IMR-90 (cell line): ENCODE results near the gene FAM186B. TPM values are rescaled to one million over a fixed set of nuclear protein-coding genes. Genes with fewer than 3 reads are reported as not detected.

ENCODE experiments used
- ATAC-seq: fragments of 200-7000 bp; cut with Tn5 transposase; 2 replicates; pipeline ENCODE4 v1.9.1; 2020; ENCODE audit warnings: low read depth, mild to moderate bottlenecking, moderate library complexity
- BruUV-seq: library from RNA; stranded (reverse); fragments of 400-500 nt; replicated peaks from 2 replicates; lab custom pipeline; 2021; lab: Mats Ljungman, UMichigan
- CTCF ChIA-PET: fragments of 300-600 bp; formaldehyde crosslinking; extraction: SDS; loops from one replicate; lab custom pipeline; 2021; ENCODE audit warnings: antibody characterized with exemption; lab: Yijun Ruan, JAX
- POLR2A ChIA-PET: fragments of 300-600 bp; sonication (Branson Sonifier 250); formaldehyde crosslinking; loops from one replicate; lab custom pipeline; 2022; ENCODE audit warnings: antibody characterized with exemption; ENCODE audit not compliant: unreplicated experiment; lab: Charles Lee
- DNase-seq: peaks from one replicate; pipeline ENCODE4 v3.0.0; 2013
- H2AFZ ChIP-seq: replicated peaks from 2 replicates; pipeline ENCODE3; 2013; ENCODE audit warnings: low read length, mild to moderate bottlenecking; ENCODE audit not compliant: poor library complexity
- H2AK5ac ChIP-seq: 2 replicates; pipeline ENCODE4 v1.6.1; 2013; ENCODE audit warnings: low read depth, low read length, inconsistent platforms
- H2AK9ac ChIP-seq: replicated peaks from 2 replicates; pipeline ENCODE3; 2013; ENCODE audit warnings: mild to moderate bottlenecking, low read depth, low read length, moderate library complexity; ENCODE audit not compliant: poor library complexity
- H2BK120ac ChIP-seq: 2 replicates; pipeline ENCODE4 v1.6.1; 2013; ENCODE audit warnings: low read depth, low read length, inconsistent platforms
- H2BK15ac ChIP-seq: 3 replicates; pipeline ENCODE4 v1.6.1; 2013; ENCODE audit warnings: low read depth, low read length, inconsistent platforms
- H2BK20ac ChIP-seq: 2 replicates; pipeline ENCODE4 v1.6.1; 2013; ENCODE audit warnings: low read depth, mild to moderate bottlenecking, inconsistent platforms, low read length, moderate library complexity
- H2BK5ac ChIP-seq: 2 replicates; pipeline ENCODE4 v1.6.1; 2013; ENCODE audit warnings: mild to moderate bottlenecking, low read depth, low read length, inconsistent platforms; ENCODE audit not compliant: poor library complexity, severe bottlenecking
- H3K14ac ChIP-seq: replicated peaks from 2 replicates; pipeline ENCODE4 v1.6.1; 2013; ENCODE audit warnings: low read depth, low read length, inconsistent platforms
- H3K18ac ChIP-seq: 2 replicates; pipeline ENCODE4 v1.6.1; 2013; ENCODE audit warnings: low read depth, low read length, control low read depth
- H3K23ac ChIP-seq: 2 replicates; pipeline ENCODE4 v1.6.1; 2013; ENCODE audit warnings: low read depth, low read length, inconsistent platforms
- H3K27ac ChIP-seq: 2 replicates; pipeline ENCODE4 v1.5.1; 2013; ENCODE audit warnings: mild to moderate bottlenecking, control low read depth, low read length; ENCODE audit not compliant: insufficient read depth
- H3K27me3 ChIP-seq: 2 replicates; pipeline ENCODE4 v1.6.1; 2013; ENCODE audit warnings: low read length; ENCODE audit not compliant: control insufficient read depth, insufficient read depth
- H3K36me3 ChIP-seq: 2 replicates; pipeline ENCODE4 v1.6.1; 2013; ENCODE audit warnings: low read length, mixed read lengths; ENCODE audit not compliant: control insufficient read depth, insufficient read depth
- H3K4ac ChIP-seq: 2 replicates; pipeline ENCODE4 v1.6.1; 2013; ENCODE audit warnings: low read depth, low read length, inconsistent platforms
- H3K4me1 ChIP-seq: 2 replicates; pipeline ENCODE4 v1.6.1; 2013; ENCODE audit warnings: low read length, mixed read lengths; ENCODE audit not compliant: control insufficient read depth, insufficient read depth
- H3K4me2 ChIP-seq: 2 replicates; pipeline ENCODE4 v1.6.1; 2013; ENCODE audit warnings: low read depth, mild to moderate bottlenecking, control low read depth, low read length, moderate library complexity
- H3K4me3 ChIP-seq: 2 replicates; pipeline ENCODE4 v1.5.1; 2013; ENCODE audit warnings: low read depth, mild to moderate bottlenecking, control low read depth, low read length, moderate library complexity; ENCODE audit not compliant: insufficient read depth
- H3K56ac ChIP-seq: 2 replicates; pipeline ENCODE4 v1.6.1; 2013; ENCODE audit warnings: low read length, inconsistent platforms; ENCODE audit not compliant: insufficient read depth; ENCODE audit errors: extremely low read depth
- H3K79me1 ChIP-seq, 2 experiments: 2 replicates each; pipeline ENCODE4 v1.6.1; 2013; ENCODE audit warnings: low read length in 2 of 2, inconsistent platforms in 1 of 2, low read depth in 1 of 2
- H3K9ac ChIP-seq: 2 replicates; pipeline ENCODE4 v1.6.1; 2013; ENCODE audit warnings: low read depth, low read length, control low read depth
- H3K9me1 ChIP-seq: 2 replicates; pipeline ENCODE4 v1.6.1; 2013; ENCODE audit warnings: low read length, inconsistent platforms; ENCODE audit not compliant: insufficient read depth
- H3K9me3 ChIP-seq: 2 replicates; pipeline ENCODE4 v1.6.1; 2013; ENCODE audit warnings: low read length; ENCODE audit not compliant: control insufficient read depth, insufficient read depth
- H4K20me1 ChIP-seq: 2 replicates; pipeline ENCODE4 v1.6.1; 2013; ENCODE audit warnings: low read length, inconsistent platforms; ENCODE audit not compliant: insufficient read depth
- H4K5ac ChIP-seq: 2 replicates; pipeline ENCODE4 v1.6.1; 2013; ENCODE audit warnings: mild to moderate bottlenecking, low read depth, low read length, control low read depth
- H4K8ac ChIP-seq, 2 experiments: 2 replicates each; pipeline ENCODE4 v1.6.1; 2013; ENCODE audit warnings: low read depth in 2 of 2, low read length in 2 of 2, control low read depth in 1 of 2, inconsistent platforms in 1 of 2
- H4K91ac ChIP-seq: 2 replicates; pipeline ENCODE4 v1.6.1; 2013; ENCODE audit warnings: low read depth, low read length, inconsistent platforms; ENCODE audit not compliant: insufficient read depth
- BHLHE40 ChIP-seq: fragments of 150-350 bp; IDR thresholded peaks from 2 replicates; pipeline ENCODE4 v1.6.1; 2016; ENCODE audit warnings: mild to moderate bottlenecking, low read depth, low read length
- RFX5 ChIP-seq: IDR thresholded peaks from 2 replicates; pipeline ENCODE4 v1.8.0; 2012; ENCODE audit warnings: low read depth, mild to moderate bottlenecking, low read length, moderate library complexity
- WGBS, 2 experiments: methylation state at CpG; one replicate each; pipeline versions ENCODE4 v1.1.5 to v1.1.7; 2013; ENCODE audit warnings: missing lambda C conversion rate in 2 of 2; ENCODE audit not compliant: insufficient read length in 1 of 2; ENCODE audit errors: extremely low coverage in 2 of 2; 5-methylcytosine and 5-hydroxymethylcytosine counted together
- dilution Hi-C: fragments of 300-500 bp; cut with HindIII; formaldehyde crosslinking; loops from one replicate; pipeline ENCODE4 v1.14.3; 2018; ENCODE audit warnings: low sequenced_read_pairs; ENCODE audit not compliant: unreplicated experiment
- in situ Hi-C: fragments of 300-500 bp; cut with MboI; formaldehyde crosslinking; loops from 3 replicates; pipeline ENCODE4 v1.14.3; 2019; ENCODE audit warnings: low sequenced_read_pairs, inconsistent platforms, mixed read lengths
- intact Hi-C: fragments of 100-400 bp; cut with micrococcal nuclease; formaldehyde crosslinking; loops from 2 replicates; pipeline ENCODE4 v1.10.0; 2022
- polyA plus RNA-seq, 3 experiments: library from polyadenylated mRNA; depleted of rRNA; stranded (reverse); fragments of >200 nt; gene quantifications; 2 replicates each; pipeline ENCODE4 v1.2.3, GENCODE V29; 2012; ENCODE audit warnings: low replicate concordance in 1 of 3
- total RNA-seq: library from RNA; depleted of rRNA; stranded (reverse); fragments of >200 nt; gene quantifications from 2 replicates; pipeline ENCODE4 v1.2.3, GENCODE V29; 2012

Gene FAM186B
- total and polyA plus RNA-seq, 2 of the 4 experiments (the other 2 are of a cell fraction), result 0.10 to 0.18 TPM

DNA sequence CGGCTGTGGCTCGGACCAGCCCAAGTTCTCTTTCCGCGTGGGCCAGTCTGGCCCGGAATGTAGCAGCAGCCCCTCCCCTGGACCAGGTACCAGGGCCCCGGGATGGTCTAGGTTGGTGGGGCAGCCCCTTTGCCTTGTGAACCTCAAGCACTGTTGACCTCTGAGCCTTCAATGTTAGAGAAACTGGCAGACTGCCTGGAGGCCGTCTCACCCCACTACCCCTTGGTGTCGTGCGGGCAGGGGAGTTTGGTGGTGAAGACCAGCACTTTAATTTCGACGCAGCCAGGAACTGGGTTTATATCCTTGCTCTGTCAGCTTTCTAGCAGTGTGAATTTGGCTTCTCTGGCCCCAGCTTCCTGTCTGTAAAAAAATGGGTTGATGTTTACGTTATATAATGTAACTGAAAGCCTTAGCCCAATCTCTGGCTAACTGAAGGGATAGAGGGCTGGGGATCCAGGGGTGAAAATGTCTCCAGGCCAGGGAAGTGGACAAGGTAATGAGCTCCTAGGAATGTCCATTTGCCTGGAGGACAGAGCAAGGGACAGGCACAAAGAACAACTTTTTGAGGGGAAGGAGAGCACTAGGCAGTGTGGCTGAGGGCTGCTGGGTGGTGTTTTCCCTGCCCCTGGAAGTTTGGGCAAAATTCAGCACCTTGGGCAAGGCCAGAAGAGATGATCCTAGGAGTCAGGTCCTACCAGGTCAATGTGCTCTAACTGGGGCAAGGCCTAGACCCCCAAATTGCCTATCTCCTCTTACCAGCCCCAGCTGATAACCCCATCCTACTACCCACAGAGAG, 48.9 kb downstream of the FAM186B start (continued):
- TF ChIP-seq BHLHE40, result no peak

DNA sequence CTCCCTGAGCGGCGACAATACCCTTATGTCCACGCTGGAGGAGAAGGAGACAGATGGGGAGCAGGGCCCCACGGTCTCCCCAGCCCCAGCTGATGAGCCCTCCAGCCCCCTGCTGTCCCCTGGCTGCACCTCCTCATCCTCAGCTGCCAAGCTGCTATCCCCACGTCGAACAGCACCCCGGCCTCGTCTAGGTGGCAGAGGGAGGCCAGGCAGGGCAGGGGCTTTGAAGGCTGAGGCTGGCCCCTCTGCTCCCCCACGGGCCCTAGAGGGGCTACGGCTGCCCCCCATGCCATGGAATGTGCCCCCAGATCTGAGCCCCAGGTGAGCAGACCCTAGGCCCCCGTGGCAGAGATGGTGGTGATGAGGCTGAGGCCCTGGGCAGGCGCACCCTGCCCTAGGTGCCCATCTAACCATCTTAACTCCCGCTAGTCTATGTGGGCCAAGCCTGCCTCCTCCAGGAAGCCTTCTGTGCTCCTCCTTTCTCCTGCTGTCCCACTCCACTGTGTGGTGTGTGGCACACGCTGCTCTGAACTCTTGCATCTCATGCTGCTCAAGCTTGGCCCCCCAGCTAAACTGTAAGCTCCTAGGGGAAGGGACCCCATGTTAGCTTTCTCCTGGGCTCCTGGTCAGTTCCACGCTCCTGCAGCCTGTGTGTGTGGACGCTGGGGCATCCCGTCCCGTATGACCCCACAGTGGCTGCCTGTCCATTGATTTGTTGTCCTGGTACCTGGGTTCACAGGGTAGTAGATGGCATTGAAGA, 49.6 kb downstream of the FAM186B start:
- peaks cover 20% of the 10 kb centered on the region for H3K27me3 ChIP-seq
- no peak overlapping the region for H4K91ac ChIP-seq
- no peak overlapping the region for H3K4me2 ChIP-seq
- H2BK15ac ChIP-seq, result no peak overlapping the region
- no peak overlapping the region for H3K18ac ChIP-seq
- no peak overlapping the region for H3K9ac ChIP-seq
- no peak overlapping the region for H2AFZ ChIP-seq
- in situ Hi-C loops (no loop called here), intact Hi-C loops (no loop called here), dilution Hi-C loops (no loop called here)
- H3K4me3 ChIP-seq, result no peak overlapping the region
- no peak overlapping the region for H2BK5ac ChIP-seq
- H3K79me1 ChIP-seq, result no peaks in the 10 kb centered on the region
- no peaks in the 10 kb centered on the region for H4K20me1 ChIP-seq
- CTCF ChIA-PET, result no interaction called here
- H4K5ac ChIP-seq, result no peak overlapping the region
- DNase-seq, result no peak
- peaks cover 33% of the 10 kb centered on the region for H3K36me3 ChIP-seq
- no peaks in the 10 kb centered on the region for H3K4me1 ChIP-seq
- 100% methylated on average over 2 of the region's 18 CpGs; no CpG with 5 or more reads in 1 of the 2 experiments for WGBS, 2 experiments
- no peak overlapping the region for H2AK5ac ChIP-seq
- H3K27ac ChIP-seq, result no peak overlapping the region
- H3K23ac ChIP-seq, result no peak overlapping the region
- no peaks in the 10 kb centered on the region for H3K9me1 ChIP-seq
- H3K14ac ChIP-seq, result no peak overlapping the region
- no peak overlapping the region for H2BK20ac ChIP-seq
- no peak overlapping the region for H2AK9ac ChIP-seq
- H4K8ac ChIP-seq, result no peak overlapping the region
- BruUV-seq, result no TSS peak
- H3K9me3 ChIP-seq, result no peaks in the 10 kb centered on the region
- TF ChIP-seq RFX5, result no peak
- H3K56ac ChIP-seq, result no peak overlapping the region
- H2BK120ac ChIP-seq, result no peak overlapping the region
- no peak for ATAC-seq
- no peak overlapping the region for H3K4ac ChIP-seq
- POLR2A ChIA-PET, result no interaction called here
